NB4 (cell line): ENCODE measurements around the gene BANP.

ENCODE experiments used
- DNase-seq: peaks from one replicate; pipeline ENCODE4 v3.0.0; 2010; ENCODE audit warnings: low read depth
- H3K4me3 ChIP-seq: one replicate; pipeline ENCODE4 v1.5.1; 2011; ENCODE audit warnings: mild to moderate bottlenecking, low read depth, low read length, moderate library complexity
- MYC ChIP-seq: IDR thresholded peaks from 2 replicates; pipeline ENCODE4 v1.6.1; 2011; ENCODE audit warnings: low read depth, low read length
- POLR2A ChIP-seq: IDR thresholded peaks from 2 replicates; pipeline ENCODE4 v1.6.1; 2011; ENCODE audit warnings: mild to moderate bottlenecking; ENCODE audit not compliant: insufficient read length; ENCODE audit errors: extremely low read depth
- TF ChIP-seq, protein P1 (sequence below): IDR thresholded peaks from one replicate; pipeline ENCODE4 v1.5.1; 2012; ENCODE audit warnings: low read depth, low read length
- TF ChIP-seq, protein P2 (sequence below): IDR thresholded peaks from 2 replicates; pipeline ENCODE4 v1.6.1; 2011; ENCODE audit warnings: low read depth, low read length

Gene BANP

DNA sequence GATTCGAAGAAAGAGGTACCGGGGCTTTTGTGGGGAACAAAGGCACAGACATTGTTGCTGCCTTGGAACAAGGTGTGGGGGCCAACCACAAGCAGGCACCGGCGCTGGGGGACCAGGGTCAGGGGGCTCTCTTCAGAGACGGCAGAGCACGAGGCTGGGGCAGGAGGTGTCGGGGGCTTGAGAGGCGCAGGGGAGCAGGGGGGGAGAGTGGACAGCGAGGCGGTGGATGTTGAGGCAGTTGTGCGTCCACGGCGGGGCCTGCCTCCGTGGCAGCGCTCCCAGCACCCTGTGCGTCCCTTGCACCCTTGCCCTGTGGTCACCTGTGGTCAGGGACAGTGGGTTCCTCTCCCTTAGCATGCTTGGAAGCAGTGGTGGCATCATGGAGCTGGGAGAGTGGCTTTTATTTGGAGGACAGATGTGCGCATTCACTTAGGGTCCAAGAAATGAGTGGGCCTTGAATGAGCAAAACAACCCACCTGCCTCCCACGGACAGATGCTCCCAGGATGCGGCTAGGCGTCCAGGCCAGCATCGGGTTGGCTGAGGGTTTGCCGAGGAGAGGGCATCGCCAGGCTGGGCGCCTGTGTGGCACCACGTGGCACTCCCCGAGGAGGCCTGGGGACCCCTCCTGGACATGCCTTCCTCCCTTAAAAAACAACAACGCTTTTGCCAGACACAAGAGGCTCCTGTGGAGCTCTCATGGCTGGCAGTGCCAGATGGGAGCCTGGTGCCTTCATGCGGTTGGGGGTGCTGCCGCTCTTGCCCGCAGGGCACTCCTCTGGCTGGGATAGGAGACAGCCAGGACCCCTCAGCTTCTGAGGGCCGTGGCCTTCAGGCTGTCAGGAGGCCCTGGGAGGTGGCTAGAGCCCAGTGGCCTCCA is 113.0 kb downstream of the BANP start:
- H3K4me3 ChIP-seq: no peak overlapping the region
- DNase-seq: no peak
- no peak for TF ChIP-seq MYC
- TF ChIP-seq, protein P1, sequence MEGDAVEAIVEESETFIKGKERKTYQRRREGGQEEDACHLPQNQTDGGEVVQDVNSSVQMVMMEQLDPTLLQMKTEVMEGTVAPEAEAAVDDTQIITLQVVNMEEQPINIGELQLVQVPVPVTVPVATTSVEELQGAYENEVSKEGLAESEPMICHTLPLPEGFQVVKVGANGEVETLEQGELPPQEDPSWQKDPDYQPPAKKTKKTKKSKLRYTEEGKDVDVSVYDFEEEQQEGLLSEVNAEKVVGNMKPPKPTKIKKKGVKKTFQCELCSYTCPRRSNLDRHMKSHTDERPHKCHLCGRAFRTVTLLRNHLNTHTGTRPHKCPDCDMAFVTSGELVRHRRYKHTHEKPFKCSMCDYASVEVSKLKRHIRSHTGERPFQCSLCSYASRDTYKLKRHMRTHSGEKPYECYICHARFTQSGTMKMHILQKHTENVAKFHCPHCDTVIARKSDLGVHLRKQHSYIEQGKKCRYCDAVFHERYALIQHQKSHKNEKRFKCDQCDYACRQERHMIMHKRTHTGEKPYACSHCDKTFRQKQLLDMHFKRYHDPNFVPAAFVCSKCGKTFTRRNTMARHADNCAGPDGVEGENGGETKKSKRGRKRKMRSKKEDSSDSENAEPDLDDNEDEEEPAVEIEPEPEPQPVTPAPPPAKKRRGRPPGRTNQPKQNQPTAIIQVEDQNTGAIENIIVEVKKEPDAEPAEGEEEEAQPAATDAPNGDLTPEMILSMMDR: no peak
- TF ChIP-seq, protein P2, sequence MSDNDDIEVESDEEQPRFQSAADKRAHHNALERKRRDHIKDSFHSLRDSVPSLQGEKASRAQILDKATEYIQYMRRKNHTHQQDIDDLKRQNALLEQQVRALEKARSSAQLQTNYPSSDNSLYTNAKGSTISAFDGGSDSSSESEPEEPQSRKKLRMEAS: no peak
- TF ChIP-seq POLR2A: no peak

DNA sequence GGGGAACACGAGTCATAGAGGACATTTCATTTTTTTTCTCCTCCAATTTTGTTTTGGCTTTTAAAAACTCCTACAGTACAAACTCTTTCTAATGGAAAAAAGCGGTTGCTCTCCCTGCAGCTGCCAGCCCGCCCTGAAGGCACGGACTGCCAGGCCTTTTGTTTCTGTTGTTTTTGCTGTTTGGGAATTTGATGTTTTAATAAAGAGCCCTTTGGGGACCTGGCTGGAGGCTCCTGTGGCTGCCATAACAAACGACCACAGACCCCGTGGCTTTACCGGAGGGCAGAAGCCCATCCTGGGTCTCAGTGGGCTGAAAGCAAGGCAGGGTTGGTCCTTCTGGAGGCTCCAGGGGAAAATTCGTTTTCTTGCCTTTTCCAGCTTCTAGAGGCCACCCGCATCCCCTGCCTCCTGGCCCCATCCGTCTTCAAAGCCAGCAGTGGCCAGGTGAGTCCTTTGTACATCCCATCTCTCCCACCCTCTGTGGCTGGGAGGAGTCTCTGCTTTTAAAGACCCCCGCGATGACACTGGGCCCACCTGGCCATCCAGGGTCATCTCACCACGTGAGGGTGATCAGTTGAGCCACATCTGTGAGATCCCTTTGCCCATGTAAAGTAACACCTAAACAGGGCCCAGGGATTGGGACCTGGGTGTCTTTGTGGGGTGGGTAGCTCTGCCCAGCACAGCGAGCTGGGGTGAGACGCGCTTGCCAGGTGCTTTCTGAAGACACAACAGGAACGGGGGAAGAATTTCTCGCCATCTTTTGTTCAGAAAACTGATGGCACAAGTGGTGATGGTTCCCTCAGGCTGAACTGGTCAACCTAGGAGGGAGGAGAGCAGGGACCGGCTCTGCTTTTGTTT is 113.9 kb downstream of the BANP start:
- no peak for DNase-seq
- no peak overlapping the region for H3K4me3 ChIP-seq
- no peak for TF ChIP-seq MYC
- TF ChIP-seq, protein P2: no peak
- TF ChIP-seq POLR2A: no peak
- TF ChIP-seq, protein P1: no peak

DNA sequence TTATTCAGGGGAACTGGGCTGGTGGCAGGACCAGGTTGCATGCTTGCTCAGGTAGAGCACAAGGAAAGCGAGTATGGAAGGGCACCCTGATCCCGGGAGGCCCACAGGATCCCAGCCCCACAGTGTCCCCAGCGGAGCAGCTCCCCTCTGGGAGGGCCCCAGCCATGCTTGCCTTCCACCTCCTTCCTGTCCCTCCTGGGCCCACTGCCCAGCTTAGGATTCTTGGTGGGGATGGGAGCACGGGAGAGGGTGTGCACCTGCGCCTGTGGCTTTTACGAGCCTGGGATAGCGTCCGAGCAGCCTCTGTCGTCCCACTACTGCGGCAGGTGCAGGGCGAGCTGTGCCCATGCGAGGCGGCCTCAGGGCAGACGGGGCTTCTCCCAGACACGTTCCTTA is 114.5 kb downstream of the BANP start:
- DNase-seq: no peak
- TF ChIP-seq POLR2A: no peak
- TF ChIP-seq, protein P1: no peak
- no peak overlapping the region for H3K4me3 ChIP-seq

DNA sequence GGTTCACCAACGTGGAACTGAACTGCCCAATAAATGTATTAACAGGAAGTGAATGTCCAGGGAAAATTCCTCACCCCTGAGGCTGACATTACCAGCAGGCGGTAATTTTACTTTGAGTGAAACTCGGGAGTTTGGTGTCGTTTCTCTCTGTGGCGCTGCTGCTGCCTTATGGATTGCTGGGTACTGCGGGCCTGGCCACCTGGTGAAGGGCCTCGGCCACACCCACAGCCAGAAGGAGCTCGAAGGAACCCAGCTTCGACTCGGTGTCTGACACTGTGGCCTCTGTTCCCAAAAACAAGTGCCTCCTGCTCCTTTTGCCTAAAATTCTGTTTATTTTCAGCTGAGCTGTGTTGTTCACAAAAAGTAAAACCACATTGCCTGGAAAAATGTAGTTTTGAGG is 115.0 kb downstream of the BANP start:
- TF ChIP-seq, protein P1: no peak
- TF ChIP-seq, protein P2: no peak
- DNase-seq: no peak
- H3K4me3 ChIP-seq: no peak overlapping the region

DNA sequence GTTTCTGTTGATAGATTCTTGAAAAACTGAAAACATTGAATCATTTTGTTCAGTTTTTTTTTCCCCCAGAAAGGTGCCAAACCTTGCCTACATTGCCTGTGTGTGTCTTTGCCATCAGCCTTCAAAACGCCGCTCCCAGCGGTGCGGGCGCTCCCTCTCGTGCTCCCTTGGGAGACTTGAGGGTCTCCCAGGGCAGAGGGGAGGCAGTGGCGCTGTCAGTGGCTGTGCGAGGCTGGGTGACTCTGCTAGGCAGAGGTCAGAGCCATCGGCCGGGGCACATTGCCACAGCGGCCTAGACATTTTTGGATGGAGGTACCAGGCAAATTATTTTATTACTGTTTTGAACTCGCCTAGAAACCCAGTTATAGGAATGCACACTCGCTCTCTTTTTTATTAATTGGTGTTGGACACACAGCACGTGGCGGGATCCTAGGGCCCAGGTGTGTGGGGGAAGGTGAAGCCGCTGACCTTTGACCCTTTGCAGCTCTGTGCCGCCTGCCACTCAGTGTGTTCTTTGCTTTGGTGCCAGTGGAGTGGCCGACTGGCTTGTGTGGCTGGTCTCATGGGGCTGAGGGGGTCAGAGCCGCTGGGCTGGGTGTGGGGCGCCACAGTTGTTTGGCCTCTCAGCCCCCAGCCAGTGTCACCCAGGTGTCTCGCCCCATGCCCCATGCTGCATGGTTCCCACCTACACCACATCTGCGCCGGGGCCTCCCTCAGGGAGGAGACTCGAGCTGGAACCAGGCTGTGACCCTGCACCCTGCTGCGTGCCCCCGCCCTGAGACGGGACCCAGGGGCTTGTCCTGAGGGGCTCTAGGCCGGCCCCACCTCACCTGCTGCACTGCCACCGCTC is 115.7 kb downstream of the BANP start:
- no peak overlapping the region for H3K4me3 ChIP-seq
- DNase-seq: no peak
- TF ChIP-seq, protein P2: no peak
- TF ChIP-seq, protein P1: no peak
- TF ChIP-seq MYC: no peak
- TF ChIP-seq POLR2A: no peak
